ENCODE data around the gene SLC16A7.

- TF ChIP-seq CTCF (IDR thresholded peaks at IDR 0.05), result no peak
- no peak for TF ChIP-seq POLR2A (IDR thresholded peaks at IDR 0.05)
- TF ChIP-seq POLR2AphosphoS5 (IDR thresholded peaks at IDR 0.05), result no peak
Measured at GRCh38 chr12:59651229-59651920, 55.5 kb downstream of the SLC16A7 start.

Measured in upper lobe of left lung (tissue), 4 donors.